ENCODE results near the gene SYT13.

SYT13 gene

GRCh38 chr11:45305874-45306623 is 19.9 kb upstream of the SYT13 start:
- no peak for DNase-seq

DNA sequence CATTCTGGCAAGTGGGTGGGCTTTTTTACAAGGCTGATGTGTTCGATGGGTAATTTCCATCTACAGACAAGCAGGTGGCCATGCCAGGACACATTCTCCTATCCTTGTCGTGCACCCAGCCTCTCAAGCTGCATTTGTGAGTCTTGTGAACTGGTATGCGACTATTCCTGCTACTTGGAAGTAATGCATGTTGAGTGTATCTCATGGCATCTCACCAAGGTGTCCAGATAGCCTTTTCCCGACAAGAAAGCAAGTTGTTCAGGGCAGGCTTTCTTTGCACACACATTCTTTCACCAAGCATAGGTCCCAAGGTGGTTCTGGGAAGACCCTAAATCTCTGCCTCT is 18.8 kb upstream of the SYT13 start:
- no peak for DNase-seq

DNA sequence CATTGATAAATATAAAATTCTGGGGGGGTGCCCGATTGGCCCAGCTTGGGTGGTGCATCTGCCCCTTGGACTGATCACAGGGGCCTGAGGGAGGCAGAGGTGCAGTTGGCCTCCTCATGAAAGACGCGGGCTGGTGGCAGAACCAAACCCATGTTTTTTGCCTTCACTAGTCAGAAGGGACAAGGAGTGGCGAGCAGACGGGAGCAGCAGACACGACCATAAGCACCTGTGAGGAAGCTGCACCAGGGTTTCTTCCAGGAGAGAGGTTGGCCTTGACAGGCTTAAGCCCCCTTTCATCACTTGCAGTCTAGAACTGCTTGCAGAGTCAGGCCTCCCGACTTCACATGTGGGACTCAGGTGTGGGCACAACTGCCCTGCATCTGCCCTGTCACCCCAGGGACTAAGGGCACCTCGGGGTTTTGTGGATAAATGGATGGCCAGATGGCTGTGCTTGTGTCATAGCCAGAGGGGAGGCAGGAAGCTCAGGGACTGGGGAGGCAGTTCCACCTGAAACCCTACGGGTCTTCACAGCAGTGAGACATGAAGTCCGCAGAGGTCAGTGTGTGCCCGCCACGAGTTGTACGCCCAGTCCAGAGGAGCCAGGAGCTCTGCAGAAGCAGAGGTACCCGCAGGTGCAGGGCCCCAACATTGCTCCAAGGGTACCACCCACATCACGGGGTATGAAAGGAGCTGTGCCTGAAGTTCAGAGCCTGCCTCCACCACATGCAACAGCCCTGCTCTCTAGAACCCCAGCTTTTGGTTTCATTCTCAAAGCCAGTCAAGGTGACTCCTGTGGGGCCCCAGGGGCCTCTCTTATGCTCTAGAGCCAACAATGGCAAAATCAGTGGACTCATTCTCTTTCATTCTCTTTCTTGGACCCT is 18.2 kb upstream of the SYT13 start:
- no peak for DNase-seq

- no peak for DNase-seq
Measured at GRCh38 chr11:45303316-45303715, 17.2 kb upstream of the SYT13 start.

GRCh38 chr11:45301537-45302246 is 15.6 kb upstream of the SYT13 start:
- no peak for DNase-seq

GRCh38 chr11:45300715-45301114 is 14.6 kb upstream of the SYT13 start:
- no peak for DNase-seq

DNA sequence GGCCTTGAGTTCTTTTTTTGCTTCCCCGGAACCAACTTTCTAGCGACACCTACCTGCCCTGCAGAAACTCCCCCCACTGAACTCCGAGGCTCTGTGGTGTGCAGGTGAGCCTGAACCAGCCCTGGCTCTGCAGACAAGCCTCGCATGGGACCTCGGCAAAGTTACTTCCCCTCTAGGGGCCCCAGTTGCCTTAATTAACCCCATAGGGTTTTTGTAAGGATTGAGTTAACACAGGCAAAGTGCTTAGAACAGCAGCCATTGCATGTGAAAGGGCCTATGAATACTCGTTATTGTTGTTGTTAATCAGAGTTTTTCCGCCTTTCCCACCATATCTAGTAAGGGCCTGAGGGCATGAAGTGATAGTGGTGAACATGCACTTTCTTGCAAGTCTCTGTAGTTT is 12.6 kb upstream of the SYT13 start:
- DNase-seq = no peak

- no peak for DNase-seq
Measured at GRCh38 chr11:45296075-45296474, 9.9 kb upstream of the SYT13 start.

DNA sequence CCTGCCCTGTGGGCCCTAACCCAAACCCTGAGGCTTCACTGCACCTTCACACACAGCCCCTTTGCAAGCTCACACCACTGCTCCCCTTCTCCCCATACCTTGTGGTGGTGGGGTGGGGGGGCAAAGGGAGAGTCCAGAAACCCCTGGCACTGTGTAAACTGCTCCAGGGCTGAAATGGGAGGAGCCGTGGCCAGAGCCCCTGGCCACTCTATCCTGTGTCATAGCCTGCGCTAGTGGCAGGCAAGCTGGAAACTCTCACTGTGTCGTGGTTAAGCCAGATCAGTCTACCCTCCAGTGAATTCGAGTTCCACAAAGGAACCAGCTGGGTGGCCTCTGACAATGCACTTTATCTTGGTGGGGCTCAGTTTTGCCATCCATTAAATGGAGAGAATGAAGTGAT is 8.4 kb upstream of the SYT13 start:
- DNase-seq = no peak

DNA sequence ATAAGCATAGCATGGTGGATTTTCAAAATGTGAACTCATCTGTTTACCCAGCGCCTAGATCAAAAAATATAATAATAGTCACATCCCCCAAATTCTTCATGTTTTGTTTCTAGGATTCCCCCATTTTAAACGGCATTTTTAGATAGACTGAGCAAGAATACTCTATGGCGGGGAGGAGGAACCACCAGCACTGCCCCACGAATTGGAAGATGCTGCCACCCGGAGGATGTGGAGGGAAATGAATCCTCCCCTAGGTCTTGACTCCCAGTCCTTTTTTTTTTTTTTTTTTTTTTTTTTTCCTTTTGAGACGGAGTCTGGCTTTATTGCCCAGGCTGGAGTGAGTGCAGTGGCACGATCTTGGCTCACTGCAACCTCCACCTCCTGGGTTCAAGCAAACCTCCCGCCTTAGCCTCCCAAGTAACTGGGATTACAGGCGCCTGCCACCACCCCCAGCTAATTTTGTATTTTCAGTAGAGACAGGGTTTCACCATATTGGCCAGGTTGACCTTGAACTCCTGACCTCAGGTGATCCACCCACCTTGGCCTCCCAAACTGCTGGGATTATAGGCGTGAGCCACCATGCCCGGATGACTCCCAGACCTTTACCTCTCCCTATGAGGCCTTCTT is 7.5 kb upstream of the SYT13 start:
- peak; percentile 60 for DNase-seq

GRCh38 chr11:45290586-45290985 is 4.4 kb upstream of the SYT13 start:
- DNase-seq = no peak

DNA sequence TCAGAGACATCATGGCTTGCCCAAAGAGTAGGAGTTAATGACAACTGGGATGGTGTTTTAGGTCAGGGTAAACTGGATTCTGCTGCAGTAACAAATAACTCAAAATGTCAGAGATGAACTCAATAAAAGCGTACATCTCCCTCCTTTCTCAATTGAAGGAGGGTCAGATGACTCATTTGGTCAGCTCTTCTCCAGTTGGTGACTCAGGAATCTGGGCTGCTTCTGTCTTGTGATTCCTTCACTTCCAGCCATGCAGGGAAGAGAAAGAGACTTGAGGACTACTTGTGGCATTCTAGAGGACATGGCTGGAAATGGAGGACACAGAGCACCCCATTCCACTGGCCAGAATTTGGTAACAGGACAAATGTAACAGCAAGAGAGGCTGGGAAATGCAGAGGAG is 3.2 kb upstream of the SYT13 start:
- DNase-seq = no peak

DNA sequence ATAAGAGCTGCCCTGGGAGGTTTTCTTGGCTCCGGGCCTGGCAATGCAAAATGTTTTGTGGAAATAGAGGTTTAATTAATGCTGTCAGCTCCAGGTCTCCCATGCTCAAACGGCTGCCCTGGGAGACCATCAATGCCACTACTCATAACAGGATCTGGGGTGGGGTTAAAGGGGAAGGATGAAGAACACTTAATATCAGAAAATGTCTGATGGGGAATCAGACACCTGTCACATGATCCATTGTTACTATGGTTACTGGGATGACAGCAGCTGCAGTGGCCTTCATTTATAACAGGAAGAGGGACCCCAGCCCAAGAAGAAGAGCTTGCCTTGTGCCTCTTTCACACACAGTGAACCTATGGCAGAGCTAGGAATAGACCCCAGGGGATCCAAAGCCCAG is 2.2 kb upstream of the SYT13 start:
- no peak for DNase-seq

GRCh38 chr11:45287316-45287903 is 1.3 kb upstream of the SYT13 start:
- DNase-seq = no peak

- no peak for DNase-seq
Measured at GRCh38 chr11:45285250-45285828, 802 bp downstream of the SYT13 start.

- DNase-seq = no peak
Measured at GRCh38 chr11:45282081-45282480, 4.1 kb downstream of the SYT13 start.

DNA sequence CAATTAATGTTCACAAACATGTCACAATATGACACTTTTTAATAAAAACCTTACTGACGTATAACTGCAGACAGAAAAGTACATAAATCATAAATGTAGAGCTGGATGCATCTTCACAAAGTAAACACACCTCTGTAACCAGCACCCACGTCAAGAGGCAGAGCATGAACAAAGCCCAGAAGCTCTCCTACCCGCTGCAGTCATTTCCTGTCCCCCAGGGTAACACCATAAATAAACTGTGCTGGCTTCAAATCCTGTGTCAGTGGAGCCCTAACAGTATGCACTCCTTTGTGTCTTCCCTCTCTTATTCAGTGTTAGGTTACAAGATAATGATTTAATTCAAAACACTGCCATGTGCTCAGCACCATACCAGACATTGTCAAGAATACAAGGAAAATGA is 5.7 kb downstream of the SYT13 start:
- no peak for DNase-seq

GRCh38 chr11:45279645-45280044 is 6.5 kb downstream of the SYT13 start:
- DNase-seq = no peak

GRCh38 chr11:45278714-45279113 is 7.4 kb downstream of the SYT13 start:
- DNase-seq = no peak

GRCh38 chr11:45275828-45276227 is 10.3 kb downstream of the SYT13 start:
- no peak for DNase-seq

- DNase-seq = no peak
Measured at GRCh38 chr11:45274206-45274605, 11.9 kb downstream of the SYT13 start.

GRCh38 chr11:45273509-45273908 is 12.6 kb downstream of the SYT13 start:
- no peak for DNase-seq

DNA sequence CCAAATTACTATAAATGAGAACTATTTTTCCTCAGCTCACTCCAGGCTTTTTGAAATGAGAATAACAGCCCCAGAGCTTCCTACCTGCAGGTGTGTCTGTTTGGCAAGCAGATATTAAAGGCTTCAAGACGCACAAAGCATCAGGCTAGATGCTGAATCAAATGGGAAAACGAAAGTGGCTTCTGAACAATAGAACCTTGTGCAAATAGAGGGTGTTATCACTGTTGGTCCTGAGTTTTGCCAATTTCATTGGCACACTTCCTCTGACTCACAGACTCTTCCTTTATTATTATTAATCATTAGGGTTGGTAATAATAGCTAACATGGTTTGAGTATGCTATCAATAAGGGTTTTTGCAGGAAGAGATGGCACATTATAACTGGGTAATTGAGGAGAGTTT is 13.4 kb downstream of the SYT13 start:
- DNase-seq = no peak
